Stimulated activated CD8-positive, alpha-beta memory T cell treated with anti-CD3 and anti-CD28 coated beads, Interleukin-12 subunit alpha, Interleukin-12 subunit beta, amount 100 ng/mL, for 4 hours (primary cell): Measurements from ENCODE around the gene IMPDH1.

ENCODE experiments used
- DNase-seq: peaks from one replicate; pipeline ENCODE4 v3.0.0-alpha.2; 2020; ENCODE audit warnings: low read depth

Gene IMPDH1

DNA sequence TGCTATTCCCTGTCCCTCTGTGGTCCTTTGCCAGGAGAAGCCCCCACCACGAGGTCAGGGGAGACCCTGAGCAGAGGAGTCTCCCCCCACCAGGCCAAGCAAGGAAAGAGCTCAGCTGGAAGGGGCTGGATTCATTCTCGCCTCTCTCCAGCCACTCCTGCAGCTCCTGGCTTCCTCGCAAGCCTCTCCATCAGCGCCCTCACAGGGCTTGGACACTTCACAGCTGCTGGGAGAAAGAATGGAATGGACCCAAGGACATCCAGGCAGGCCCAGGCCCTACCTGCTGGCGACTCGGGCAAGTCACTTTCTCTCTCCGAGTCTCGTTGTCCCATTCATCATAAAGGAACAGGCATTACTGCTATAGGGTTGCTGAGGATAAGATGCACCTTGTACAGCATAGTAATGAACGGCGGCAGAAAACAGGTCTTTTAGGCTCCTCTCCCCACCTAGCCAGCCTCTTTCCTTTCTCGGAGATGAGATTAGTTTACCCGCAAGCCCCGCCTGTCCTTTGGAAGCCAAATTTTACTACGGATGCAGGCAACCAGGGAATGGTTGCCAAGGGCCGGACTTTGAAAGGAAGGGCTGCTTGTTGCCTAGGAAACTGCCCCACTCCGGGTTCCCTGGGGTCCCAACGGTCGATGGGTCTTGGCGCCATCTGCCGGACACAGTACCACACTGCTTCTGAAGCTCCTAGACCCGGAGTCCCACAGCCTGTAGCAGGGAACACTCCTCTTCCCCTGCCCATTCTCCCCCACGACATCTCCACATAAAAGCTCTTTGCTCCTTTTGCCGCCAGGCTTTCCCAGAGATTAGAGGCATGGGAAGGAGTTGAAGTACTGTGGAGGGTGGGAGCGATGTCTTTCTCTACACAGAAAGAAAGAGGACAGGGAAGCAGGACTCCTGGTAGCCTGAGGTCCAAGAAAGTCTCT, 22.3 kb downstream of the IMPDH1 start:
- DNase-seq = peak; percentile 40

DNA sequence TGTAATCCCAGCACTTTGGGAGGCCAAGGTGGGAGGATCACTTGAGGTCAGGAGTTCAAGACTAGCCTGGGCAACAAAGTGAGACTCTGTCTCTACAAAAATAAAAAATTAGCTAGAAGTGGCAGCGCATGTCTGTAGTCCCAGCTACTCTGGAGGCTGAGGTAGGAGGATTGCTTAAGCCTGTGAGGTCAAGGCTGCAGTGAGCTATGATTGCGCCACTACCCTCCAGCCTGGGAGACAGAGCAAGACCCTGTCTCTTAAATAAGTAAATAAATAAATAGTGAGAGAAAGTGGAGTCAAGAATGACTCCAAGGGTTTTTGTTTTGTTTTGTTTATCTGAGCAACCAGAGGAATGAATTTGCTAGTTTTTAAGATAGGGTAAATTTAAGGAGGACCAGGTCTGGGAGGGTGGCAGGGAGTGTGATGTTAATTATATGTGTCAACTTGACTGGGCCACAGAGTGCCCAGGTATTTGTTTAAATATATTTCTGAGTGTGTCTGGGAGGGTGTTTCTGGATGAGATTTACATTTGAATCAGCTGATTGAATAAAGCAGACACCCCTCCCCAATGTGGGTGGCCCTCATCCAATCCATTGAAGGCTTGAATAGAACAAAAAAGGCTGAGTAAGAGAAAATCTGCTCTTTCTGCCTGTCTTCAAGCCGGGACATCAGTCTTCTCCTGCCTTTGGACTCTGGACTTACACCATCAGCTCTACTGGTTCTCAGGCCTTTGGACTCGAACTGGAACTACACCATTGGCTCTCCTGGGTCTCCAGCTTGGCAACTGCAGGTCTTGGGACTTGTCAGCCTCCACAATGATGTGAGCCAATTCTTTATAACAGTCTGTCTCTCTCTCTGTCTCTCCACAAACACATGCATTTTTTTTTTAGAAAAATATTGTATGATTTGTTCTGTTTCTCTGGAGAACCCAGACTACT, 23.5 kb downstream of the IMPDH1 start:
- DNase-seq = no peak

DNA sequence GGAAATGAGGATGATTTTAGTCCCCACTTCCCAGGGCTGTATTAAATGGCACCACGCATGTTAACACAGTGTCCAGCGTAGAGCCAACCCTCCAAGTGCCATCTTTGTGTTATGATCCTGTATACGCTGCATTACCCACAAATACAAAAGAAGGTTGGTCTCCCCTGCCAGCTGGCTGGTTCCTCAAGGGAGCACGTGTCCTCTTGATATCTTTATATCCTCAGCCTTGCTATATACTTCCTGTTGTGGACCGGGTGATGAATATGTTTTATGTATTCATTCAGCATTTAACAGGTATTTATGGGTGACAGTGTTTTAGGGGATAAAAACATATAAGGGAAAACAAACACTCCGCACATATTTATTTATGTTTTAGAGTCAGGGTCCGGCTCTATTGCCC, 25.1 kb downstream of the IMPDH1 start:
- no peak for DNase-seq

DNA sequence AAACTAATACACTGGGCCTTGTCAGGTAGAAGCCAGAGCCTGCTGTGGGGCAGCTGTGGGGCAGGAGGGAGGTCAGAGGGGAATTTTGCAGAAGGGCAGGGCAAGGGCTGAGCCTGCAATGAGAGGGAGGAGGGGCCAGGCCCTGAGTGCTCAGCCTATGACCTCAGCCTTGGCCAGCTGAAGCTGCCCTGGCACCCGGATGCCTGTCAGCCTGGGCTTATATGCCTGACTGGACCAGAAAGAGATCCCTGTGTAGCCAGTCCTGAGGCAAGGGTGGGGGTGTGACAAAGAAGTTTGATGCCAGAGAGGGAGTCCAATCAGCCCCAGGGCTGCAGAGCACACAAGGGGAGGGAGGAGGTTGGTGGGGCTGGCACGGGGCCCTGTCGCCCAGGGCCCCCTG, 26.0 kb downstream of the IMPDH1 start:
- DNase-seq = no peak

DNA sequence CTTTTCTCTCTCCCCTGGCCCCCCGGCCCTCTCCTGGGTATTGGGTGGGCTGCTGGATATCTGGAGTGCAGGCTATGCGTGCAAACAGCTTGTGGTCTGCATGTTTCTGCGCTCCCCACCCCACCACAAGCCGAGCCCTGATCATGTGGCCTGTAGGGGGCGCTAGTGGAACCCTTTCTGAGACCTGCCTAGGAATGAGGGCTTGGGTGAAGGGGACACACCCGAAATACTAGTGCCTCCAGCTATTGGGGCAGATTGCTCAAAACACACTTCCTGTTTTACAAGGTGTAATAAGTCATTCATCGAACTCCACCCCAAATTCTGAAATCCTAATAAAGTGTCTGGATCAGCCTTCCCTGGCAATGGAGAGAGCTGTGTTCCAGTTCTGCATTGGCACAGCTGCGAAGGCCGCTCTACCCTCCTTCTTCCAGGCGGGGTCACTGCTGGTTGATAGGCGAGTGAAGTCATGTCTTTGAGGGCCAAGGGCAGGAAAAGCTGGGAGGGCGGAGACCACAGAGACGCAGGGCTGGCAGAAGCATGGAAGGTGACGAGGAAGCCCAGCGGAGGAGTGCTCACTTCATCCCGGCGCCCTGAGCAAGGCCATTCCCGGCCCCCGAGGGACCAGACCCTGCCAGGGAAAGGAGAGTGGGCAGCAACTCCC, 28.5 kb downstream of the IMPDH1 start:
- DNase-seq = no peak

DNA sequence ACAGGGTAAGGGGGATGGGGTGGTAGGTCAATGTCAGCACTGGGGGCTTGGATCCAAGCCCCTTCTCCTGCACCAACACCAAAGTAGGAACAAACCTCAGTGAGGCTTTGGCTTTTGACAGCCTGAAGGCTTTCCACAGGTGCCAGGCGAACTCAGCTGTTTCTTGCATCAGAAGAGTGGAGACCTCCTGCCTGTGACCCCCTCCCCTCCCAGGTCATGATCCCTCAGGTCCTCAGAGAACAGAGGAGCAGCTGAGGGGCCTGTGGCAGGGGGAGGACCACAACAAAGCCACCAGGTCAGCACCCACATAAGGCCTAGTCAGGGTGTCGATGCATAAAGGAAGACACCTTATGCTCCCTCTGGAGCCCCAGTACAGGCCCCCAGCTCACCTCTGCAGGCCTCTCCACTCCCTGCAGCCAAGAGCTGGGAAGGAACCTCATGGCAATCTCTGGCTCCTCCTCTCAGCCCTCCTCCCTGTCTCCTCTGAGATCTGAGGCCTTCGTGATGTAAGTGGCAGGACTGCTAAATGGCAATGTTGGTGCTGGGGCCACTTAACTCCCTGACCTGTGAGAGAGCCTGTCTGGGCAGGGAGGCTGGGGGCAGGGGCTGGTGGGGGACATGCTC, 29.2 kb downstream of the IMPDH1 start:
- no peak for DNase-seq

DNA sequence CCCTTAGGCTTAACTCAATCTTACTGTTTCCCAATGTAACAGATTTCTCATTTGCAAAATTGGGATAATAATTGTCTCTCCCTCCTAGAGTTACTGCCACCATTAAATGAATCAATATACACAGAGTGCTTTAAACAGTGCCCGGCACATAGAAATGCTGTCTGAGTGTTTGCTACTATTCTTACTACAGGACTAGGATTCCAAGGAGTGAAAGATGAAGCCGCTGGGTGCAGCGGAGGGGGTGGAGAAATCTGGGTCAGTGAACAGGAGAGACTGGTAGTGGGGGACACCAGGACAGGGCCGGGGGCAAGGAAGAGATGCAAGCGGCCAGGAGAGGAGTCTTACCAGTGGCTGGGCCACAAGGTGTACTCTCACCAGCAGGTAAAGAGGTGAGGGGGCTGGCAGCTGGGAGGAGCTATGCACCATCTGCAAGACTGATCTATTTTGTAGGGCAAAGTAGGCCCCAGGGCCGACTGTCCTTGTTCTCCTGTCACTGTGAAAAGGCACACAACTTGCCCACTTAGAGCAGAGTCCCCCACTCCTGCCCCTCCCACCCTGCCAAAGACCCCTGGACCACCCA, 29.8 kb downstream of the IMPDH1 start:
- DNase-seq = no peak

DNA sequence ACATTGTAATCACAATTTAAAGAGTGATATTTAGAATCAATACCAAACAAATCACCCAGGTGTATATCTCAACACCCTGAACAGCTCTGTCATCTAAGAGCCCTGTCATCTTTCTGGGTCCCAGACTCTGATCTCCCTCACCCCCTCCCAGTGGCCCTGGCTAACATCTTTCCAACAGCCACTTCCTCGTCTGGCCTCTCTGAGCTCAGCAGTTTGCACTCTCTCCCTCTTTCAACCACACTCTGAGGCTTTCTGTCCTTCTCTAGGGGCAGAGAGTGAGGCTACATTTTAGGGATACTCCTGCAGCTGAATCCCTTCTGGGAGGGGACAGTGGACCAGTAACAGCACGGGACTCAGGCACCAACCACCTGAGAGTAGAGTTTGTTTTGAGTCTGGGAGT, 31.1 kb downstream of the IMPDH1 start:
- DNase-seq = no peak

DNA sequence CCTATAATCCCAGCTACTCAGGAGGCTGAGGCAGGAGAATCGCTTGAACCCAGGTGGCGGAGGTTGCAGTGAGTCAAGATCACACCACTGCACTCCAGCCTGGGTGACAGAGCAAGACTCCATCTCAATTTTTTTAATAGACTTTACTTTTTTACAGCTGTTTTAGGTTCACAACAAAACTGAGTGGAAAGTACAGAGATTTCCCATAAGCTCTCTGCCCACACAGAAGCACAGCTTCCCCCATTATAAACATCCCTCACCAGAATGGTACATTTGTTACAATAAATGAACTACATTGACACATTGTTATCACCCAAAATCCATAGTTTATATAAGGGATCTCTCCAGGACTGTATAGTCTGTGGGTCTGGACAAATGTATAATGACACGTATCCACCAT, 33.7 kb downstream of the IMPDH1 start:
- DNase-seq = no peak

DNA sequence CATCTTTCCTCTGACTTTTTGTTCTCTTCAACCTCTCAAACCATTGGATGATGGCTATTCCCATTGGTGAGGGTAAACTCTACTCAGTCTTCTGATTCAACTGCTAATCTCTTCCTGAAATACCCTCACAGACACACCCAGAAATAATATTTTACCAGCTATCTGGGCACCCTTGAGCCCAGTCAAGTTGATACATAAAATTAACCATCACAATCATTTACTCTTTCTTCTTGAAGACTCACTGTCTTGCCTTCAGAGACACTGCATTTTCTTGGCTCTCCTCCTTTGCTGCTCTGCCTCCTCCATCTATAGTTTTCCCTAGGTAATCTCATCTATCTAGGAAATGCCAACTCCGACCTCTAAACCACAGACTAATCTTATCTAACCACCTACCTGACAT, 35.7 kb downstream of the IMPDH1 start:
- DNase-seq = no peak

DNA sequence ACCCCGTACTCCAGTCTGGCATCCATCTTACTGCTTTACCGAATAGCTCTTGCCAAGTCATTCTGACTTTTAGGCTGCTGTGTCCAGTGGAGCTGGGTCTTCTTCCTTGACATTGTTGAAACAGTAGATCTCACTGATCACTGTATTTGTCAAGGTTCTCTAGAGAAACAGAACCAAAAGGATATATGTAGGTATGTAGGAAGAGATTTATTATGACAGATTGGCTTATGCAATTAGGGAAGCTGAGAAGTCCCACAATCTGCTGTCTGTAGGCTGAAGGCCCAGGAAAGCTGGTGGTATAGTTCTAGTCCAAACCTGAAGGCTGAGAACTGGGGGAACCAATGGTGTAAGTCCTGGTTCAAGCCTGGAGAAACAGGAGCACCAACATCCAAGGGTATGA, 36.2 kb downstream of the IMPDH1 start:
- DNase-seq = no peak

DNA sequence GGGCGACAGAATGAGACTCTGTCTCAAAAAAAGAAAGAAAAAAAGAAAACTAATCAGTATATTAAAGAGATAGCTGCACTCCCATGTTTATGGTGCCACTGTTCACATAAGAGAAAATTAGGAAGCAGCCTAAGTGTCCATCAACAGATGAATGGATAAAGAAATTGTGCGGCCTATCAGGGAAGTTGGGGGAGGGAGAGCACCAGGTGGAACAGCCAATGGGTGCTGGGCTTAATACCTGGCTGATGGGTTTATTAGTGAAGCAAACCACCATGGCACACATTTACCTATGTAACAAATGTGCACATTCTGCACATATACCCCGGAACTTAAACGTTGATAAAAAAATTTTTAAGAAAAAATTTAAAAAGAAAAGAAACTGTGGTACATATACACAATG, 39.3 kb downstream of the IMPDH1 start:
- no peak for DNase-seq

DNA sequence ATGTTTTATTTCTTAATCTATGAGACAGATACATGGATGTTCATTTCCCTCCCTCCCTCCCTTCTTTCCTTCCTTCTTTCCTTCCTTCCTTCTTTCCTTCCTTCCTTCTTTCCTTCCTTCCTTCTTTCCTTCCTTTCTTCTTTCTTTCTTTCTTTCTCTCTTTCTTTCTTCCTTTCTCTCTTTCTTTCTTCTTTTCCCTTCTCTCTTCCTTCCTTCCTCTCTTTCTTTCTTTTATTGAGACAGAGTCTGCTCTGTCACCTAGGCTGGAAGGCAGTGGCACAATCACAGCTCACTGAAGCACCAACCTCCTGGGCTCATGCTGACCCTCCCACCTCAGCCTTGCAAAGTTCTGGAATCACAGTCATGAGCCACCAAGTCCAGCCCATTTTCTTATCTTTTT, 42.8 kb downstream of the IMPDH1 start:
- DNase-seq = no peak

DNA sequence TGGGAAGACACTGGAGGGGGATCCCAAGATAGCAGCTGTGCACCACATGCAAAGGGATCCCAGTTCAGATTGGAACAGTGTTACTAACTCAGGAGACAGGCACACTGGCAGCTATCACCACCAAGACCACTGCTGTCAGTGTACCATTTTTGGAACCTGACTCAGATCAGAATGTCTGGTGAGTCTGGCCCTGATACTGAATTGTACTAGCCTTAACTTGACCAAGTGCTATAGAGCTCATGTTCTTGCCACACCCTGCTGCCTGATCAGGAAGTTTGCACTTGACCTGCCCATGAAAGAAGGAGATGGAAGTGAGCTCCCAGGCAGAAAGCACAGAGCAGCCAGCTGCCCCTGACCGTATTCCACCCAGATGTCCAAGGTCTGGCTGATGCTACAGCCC, 43.5 kb downstream of the IMPDH1 start:
- DNase-seq = no peak

DNA sequence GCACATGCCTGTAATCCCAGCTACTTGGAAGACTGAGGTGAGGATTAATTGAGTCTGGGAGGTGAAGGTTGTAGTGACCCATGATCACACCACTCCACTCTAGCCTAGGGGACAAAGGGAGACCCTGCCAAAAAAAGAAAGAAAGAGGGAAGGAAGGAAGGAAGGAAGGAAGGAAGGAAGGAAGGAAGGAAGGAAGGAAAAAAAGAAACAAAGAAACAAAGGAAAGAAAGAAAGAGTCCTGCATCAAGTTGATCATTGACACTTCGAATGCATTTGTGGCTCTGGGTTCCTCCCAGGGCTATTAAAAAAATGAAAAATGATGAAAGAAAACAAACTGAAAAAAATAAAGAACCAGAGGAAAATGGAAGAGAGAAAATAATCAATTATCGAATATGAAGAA, 44.4 kb downstream of the IMPDH1 start:
- DNase-seq = no peak

DNA sequence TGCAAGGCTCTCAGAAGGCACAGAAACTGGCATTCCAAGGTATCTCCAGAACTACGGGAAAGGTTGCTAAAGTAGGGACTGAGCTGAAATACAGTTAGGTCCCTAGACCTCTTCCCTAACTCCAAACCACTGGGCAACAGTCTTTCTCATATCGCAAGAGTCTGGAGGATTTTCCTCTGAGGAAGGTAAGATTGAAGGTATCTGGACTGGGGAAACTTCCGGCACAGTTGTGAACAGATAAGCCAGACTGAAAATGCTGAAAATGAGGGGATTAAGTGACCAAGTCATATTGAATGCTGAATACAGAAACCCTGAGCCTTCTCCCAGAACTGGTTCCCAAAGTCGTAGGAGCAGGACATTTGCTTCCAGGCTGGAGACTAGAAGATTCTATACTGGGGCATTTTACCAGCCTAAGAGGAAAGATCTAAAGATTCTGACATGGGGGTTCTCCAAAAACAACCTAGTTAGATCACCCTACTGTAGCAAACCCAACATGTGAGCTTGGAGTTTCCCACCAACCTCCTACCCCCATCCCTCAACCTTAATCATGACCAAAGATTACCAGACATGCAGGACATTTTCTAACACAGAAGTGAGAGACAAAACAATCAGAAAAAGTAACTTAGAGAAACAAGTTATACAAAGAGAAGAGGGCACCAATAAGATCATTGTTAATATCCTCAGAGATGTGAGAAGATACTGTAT, 45.5 kb downstream of the IMPDH1 start:
- DNase-seq = no peak

DNA sequence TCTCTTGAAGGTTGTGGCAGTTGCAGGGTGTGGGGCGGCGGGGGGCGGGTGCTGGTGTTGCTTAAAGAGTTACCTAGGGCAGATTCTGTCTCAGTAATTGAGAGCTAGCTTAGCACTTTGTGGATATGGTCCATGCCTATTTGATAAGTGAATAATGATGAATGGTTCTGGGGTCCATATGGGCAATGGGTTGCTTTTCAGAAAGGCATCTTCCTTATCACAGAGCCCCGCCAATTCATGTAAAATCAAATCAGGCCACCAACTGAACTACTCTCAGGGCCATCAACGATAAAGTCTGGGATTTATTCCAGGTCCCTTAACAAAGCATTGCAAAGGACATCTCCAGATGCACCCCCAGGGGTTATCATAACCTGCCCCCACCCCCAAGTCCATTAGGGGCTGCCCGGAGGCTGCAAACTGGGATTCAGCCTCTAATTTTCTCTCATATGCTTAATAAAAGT, 46.5 kb downstream of the IMPDH1 start:
- no peak for DNase-seq

DNA sequence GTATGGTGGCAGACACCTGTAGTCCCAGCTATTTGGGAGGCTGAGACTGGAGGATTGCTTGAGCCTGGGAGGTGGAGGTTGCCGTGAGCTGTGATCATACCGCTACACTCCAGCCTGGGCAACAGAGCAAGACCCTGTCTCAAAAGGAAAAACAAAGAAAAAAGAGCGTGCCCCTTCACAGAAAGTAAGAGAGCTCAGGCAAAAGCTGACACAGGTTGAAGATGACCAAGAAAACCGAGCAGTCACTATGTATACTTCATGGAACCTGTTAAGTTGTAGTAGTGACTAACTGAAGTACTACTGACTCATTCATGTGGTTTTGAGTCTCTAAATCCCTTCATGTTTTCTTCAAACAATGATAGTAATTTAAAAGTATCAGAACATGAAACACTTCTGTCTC, 47.1 kb downstream of the IMPDH1 start:
- DNase-seq = no peak

DNA sequence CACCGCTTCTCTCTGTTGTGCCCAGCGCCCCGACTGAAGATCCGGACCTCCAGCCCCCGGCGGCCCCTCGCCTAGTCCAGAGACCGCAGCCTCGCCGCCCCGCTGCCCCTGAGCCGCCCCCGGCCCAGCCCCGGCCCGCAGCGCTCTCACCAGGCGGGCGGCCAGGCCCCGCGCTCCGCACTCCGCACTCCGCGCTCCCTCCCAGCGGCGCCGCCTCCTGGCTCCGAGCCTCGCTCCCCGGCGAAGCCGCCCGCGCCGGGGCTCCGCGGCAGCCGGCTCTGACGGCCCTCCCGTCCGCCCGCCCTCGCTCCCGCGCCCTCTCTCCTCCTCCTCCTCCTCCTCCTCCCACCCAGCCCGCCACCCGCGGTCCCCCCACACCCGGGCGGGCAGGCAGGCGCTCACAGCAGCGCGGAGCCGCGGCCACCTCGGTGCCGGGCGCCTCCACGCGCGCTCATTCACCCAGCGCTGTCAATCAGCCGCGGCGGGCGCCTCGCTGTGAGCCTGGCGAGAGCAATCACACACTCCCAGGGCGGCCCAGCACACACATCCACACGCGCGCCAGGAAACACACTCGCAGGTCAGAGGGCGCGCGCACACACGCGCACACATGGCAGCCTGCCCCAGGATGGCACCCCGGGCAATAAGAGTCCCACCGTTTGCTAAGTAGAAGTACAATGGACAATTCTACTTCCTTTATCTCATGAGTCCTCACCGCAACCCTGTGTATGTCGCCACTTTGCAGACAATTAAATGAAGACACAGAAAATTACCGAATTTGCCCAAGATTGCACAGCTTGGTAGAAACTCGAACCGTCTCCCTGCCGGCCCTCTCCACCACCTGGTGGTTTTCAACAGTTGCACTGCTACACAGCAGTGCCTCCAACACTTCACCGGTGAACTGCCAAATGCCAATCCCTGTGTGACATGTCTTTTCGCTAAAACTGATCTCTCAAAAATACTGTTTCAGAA, 48.1 kb downstream of the IMPDH1 start, which contains the start of gene PRRT4:
Gene PRRT4, minus strand, starts transcription at position 280 of the 969 bp plus-strand sequence.
- peak; percentile 29 for DNase-seq

DNA sequence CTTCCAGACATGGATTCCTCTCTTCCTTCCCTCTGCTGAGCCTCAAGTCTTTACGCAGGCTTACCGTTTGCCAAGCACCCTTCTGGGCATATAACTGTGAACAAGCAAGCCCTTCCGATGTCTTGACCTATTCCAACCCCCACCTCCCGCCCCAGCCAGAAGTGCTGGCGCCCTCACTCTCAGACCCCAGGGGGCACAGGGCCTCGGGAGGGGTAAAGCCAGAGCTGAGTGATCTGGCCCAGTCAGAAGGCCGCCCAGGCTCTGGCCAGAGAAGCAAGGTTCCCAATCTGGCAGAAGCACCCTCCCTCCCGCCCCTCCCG, 49.5 kb downstream of the IMPDH1 start:
- no peak for DNase-seq
